Measurements from ENCODE around the gene TANC1.

TANC1 gene

GRCh38 chr2:159144776-159145614 is 176.6 kb downstream of the TANC1 start:
- no peak for ATAC-seq
- H3K4me3 Mint-ChIP-seq = no peak overlapping the region

GRCh38 chr2:159145745-159146354 is 177.4 kb downstream of the TANC1 start:
- peaks cover 27% of the 10 kb centered on the region for H3K27me3 Mint-ChIP-seq
- H3K27ac Mint-ChIP-seq = no peak overlapping the region
- no peaks in the 10 kb centered on the region for H3K9me3 Mint-ChIP-seq
- H3K36me3 Mint-ChIP-seq = no peaks in the 10 kb centered on the region
- H3K4me1 Mint-ChIP-seq = peaks cover 6% of the 10 kb centered on the region
- no peak overlapping the region for H3K4me3 Mint-ChIP-seq
- no peak for ATAC-seq

More at GRCh38 chr2:159144776-159145614, 176.6 kb downstream of the TANC1 start:
- Mint-ChIP-seq H3K27me3 (peaks cover 28% of the 10 kb centered on the region), H3K27ac (no peak overlapping the region), H3K9me3 (no peaks in the 10 kb centered on the region), H3K36me3 (no peaks in the 10 kb centered on the region), H3K4me1 (peaks cover 6% of the 10 kb centered on the region)

GRCh38 chr2:159146996-159147666 is 178.7 kb downstream of the TANC1 start:
- Mint-ChIP-seq H3K4me1 (peaks cover 6% of the 10 kb centered on the region), H3K4me3 (no peak overlapping the region), H3K9me3 (no peaks in the 10 kb centered on the region), H3K27me3 (peaks cover 29% of the 10 kb centered on the region), H3K36me3 (no peaks in the 10 kb centered on the region), H3K27ac (no peak overlapping the region)
- no peak for ATAC-seq

- Mint-ChIP-seq H3K36me3 (no peaks in the 10 kb centered on the region), H3K27ac (no peak overlapping the region), H3K4me3 (no peak overlapping the region), H3K4me1 (peaks cover 6% of the 10 kb centered on the region), H3K9me3 (no peaks in the 10 kb centered on the region), H3K27me3 (peaks cover 31% of the 10 kb centered on the region)
- no peak for ATAC-seq
Measured at GRCh38 chr2:159147690-159148089, 179.2 kb downstream of the TANC1 start.

GRCh38 chr2:159148901-159149300 is 180.5 kb downstream of the TANC1 start:
- Mint-ChIP-seq H3K36me3 (no peaks in the 10 kb centered on the region), H3K9me3 (no peaks in the 10 kb centered on the region), H3K4me1 (peaks cover 6% of the 10 kb centered on the region), H3K27me3 (peaks cover 43% of the 10 kb centered on the region), H3K4me3 (no peak overlapping the region), H3K27ac (no peak overlapping the region)
- ATAC-seq = no peak

GRCh38 chr2:159149747-159150146 is 181.3 kb downstream of the TANC1 start:
- Mint-ChIP-seq H3K9me3 (no peaks in the 10 kb centered on the region), H3K36me3 (no peaks in the 10 kb centered on the region), H3K4me1 (peaks cover 4% of the 10 kb centered on the region), H3K4me3 (no peak overlapping the region), H3K27me3 (peaks cover 45% of the 10 kb centered on the region), H3K27ac (no peak overlapping the region)
- ATAC-seq = no peak

GRCh38 chr2:159150280-159150746 is 181.9 kb downstream of the TANC1 start:
- no peaks in the 10 kb centered on the region for H3K36me3 Mint-ChIP-seq
- H3K27me3 Mint-ChIP-seq = peaks cover 45% of the 10 kb centered on the region
- H3K4me1 Mint-ChIP-seq = no peaks in the 10 kb centered on the region
- no peak for ATAC-seq
- no peak overlapping the region for H3K4me3 Mint-ChIP-seq
- H3K27ac Mint-ChIP-seq = no peak overlapping the region
- H3K9me3 Mint-ChIP-seq = no peaks in the 10 kb centered on the region

- Mint-ChIP-seq H3K27ac (no peak overlapping the region), H3K36me3 (no peaks in the 10 kb centered on the region), H3K4me3 (no peak overlapping the region), H3K27me3 (peaks cover 38% of the 10 kb centered on the region), H3K4me1 (no peaks in the 10 kb centered on the region), H3K9me3 (no peaks in the 10 kb centered on the region)
- ATAC-seq = no peak
Measured at GRCh38 chr2:159151198-159152127, 183.0 kb downstream of the TANC1 start.

- Mint-ChIP-seq H3K4me3 (no peak overlapping the region), H3K4me1 (no peaks in the 10 kb centered on the region), H3K27me3 (peaks cover 31% of the 10 kb centered on the region), H3K27ac (no peak overlapping the region), H3K9me3 (no peaks in the 10 kb centered on the region), H3K36me3 (no peaks in the 10 kb centered on the region)
- ATAC-seq = no peak
Measured at GRCh38 chr2:159152128-159152778, 183.8 kb downstream of the TANC1 start.

GRCh38 chr2:159153063-159153462 is 184.6 kb downstream of the TANC1 start:
- ATAC-seq = no peak
- Mint-ChIP-seq H3K4me3 (no peak overlapping the region), H3K4me1 (no peaks in the 10 kb centered on the region), H3K9me3 (no peaks in the 10 kb centered on the region), H3K36me3 (no peaks in the 10 kb centered on the region), H3K27ac (no peak overlapping the region), H3K27me3 (peaks cover 32% of the 10 kb centered on the region)

GRCh38 chr2:159153463-159153862 is 185.0 kb downstream of the TANC1 start:
- H3K27me3 Mint-ChIP-seq = peaks cover 34% of the 10 kb centered on the region
- no peaks in the 10 kb centered on the region for H3K9me3 Mint-ChIP-seq
- no peaks in the 10 kb centered on the region for H3K36me3 Mint-ChIP-seq
- H3K4me1 Mint-ChIP-seq = no peaks in the 10 kb centered on the region
- no peak overlapping the region for H3K27ac Mint-ChIP-seq
- ATAC-seq = no peak
- H3K4me3 Mint-ChIP-seq = no peak overlapping the region

GRCh38 chr2:159153951-159154350 is 185.5 kb downstream of the TANC1 start:
- no peaks in the 10 kb centered on the region for H3K4me1 Mint-ChIP-seq
- no peak overlapping the region for H3K27ac Mint-ChIP-seq
- H3K27me3 Mint-ChIP-seq = peaks cover 34% of the 10 kb centered on the region
- no peaks in the 10 kb centered on the region for H3K9me3 Mint-ChIP-seq
- no peaks in the 10 kb centered on the region for H3K36me3 Mint-ChIP-seq
- no peak overlapping the region for H3K4me3 Mint-ChIP-seq
- no peak for ATAC-seq

- no peak overlapping the region for H3K27ac Mint-ChIP-seq
- no peaks in the 10 kb centered on the region for H3K36me3 Mint-ChIP-seq
- no peaks in the 10 kb centered on the region for H3K9me3 Mint-ChIP-seq
- no peak for ATAC-seq
- no peaks in the 10 kb centered on the region for H3K4me1 Mint-ChIP-seq
- H3K4me3 Mint-ChIP-seq = no peak overlapping the region
- peaks cover 34% of the 10 kb centered on the region for H3K27me3 Mint-ChIP-seq
Measured at GRCh38 chr2:159154366-159154765, 185.9 kb downstream of the TANC1 start.

GRCh38 chr2:159155320-159155719 is 186.9 kb downstream of the TANC1 start:
- no peaks in the 10 kb centered on the region for H3K4me1 Mint-ChIP-seq

More at GRCh38 chr2:159155320-159155719, 186.9 kb downstream of the TANC1 start:
- Mint-ChIP-seq H3K9me3 (no peaks in the 10 kb centered on the region), H3K4me3 (no peak overlapping the region), H3K36me3 (no peaks in the 10 kb centered on the region), H3K27ac (no peak overlapping the region), H3K27me3 (peaks cover 34% of the 10 kb centered on the region)
- ATAC-seq = no peak
